HEK293T (cell line): ENCODE data around the gene SH3BP5.

Source experiments
- BHLHE40 ChIP-seq: fragments of 450-650 bp; IDR thresholded peaks from 2 replicates; pipeline ENCODE4 v1.6.1; 2016; ENCODE audit warnings: mild to moderate bottlenecking, moderate library complexity, borderline replicate concordance
- ELF4 ChIP-seq: fragments of 450-650 bp; IDR thresholded peaks from 2 replicates; pipeline ENCODE4 v1.6.1; 2017; ENCODE audit warnings: antibody characterized with exemption
- FOXK2 ChIP-seq: fragments of 450-650 bp; IDR thresholded peaks from 2 replicates; pipeline ENCODE4 v1.6.1; 2016; ENCODE audit warnings: mild to moderate bottlenecking
- FOXM1 ChIP-seq: fragments of 450-650 bp; IDR thresholded peaks from 2 replicates; pipeline ENCODE4 v1.6.1; 2017; ENCODE audit warnings: mild to moderate bottlenecking, borderline replicate concordance
- NFRKB ChIP-seq: fragments of 450-650 bp; IDR thresholded peaks from 2 replicates; pipeline ENCODE4 v1.6.1; 2016; ENCODE audit warnings: mild to moderate bottlenecking, moderate library complexity
- PKNOX1 ChIP-seq: fragments of 450-650 bp; IDR thresholded peaks from 2 replicates; pipeline ENCODE4 v1.6.1; 2016
- SP1 ChIP-seq: fragments of 450-650 bp; IDR thresholded peaks from 2 replicates; pipeline ENCODE4 v1.6.1; 2017
- SUZ12 ChIP-seq: fragments of 450-650 bp; IDR thresholded peaks from 2 replicates; pipeline ENCODE4 v1.6.1; 2016; ENCODE audit warnings: mild to moderate bottlenecking
- TARDBP ChIP-seq: fragments of 450-650 bp; IDR thresholded peaks from 2 replicates; pipeline ENCODE4 v1.6.1; 2016

- TF ChIP-seq FOXM1 (no peak), SUZ12 (no peak), BHLHE40 (no peak), FOXK2 (no peak), PKNOX1 (no peak), TARDBP (no peak), SP1 (no peak), NFRKB (no peak), ELF4 (no peak)
Measured at GRCh38 chr3:15255215-15255614, 77.2 kb downstream of the SH3BP5 start.
